ENCODE data around the gene TBC1D14. TPM values are rescaled to one million over a fixed set of nuclear protein-coding genes. Genes with fewer than 3 reads are reported as not detected.

TBC1D14 gene
- polyA plus RNA-seq, 1 of the 3 experiments (the other 2 are of a cell fraction): 39.5 TPM

DNA sequence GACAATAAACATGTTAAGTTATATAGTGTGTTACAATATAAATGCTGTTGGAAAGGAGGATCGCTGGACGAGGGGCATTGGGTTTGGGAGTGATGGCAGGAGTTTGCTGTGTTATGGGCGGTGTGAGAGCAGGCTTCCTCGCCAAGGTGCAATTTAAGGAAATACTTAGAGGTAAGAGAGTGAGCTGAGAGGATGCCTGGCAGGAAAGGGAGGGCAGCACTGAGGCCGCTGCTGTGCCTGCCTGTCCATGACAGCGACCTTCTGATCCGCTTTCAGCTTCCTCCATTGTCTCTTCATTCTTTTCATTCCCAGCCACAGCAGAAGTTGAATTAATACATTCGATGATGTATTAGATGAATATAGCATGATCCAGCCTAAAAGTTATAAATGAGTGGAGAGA, 41.2 kb upstream of the TBC1D14 start:
- no peak overlapping the region for H3K9ac ChIP-seq
- H3K36me3 ChIP-seq (replicated peaks in 1 of 2; ENCODE audit: control insufficient read depth in 1 of 2, insufficient read depth in 2 of 2, low read length in 1 of 2): peaks cover 44 to 58% of the 10 kb centered on the region in 2 experiments
- peaks cover under 1% of the 10 kb centered on the region for H3F3A ChIP-seq (replicated peaks; ENCODE audit: insufficient read depth)
- POLR2A ChIA-PET: interaction anchor here (0.6 kb wide), 1 partner anchor 456 kb away, joined by 3 read pairs; no protein-coding TSS in a partner anchor
- no peak for DNase-seq
- H3K4me1 ChIP-seq (ENCODE audit: control insufficient read depth in 1 of 2, insufficient read depth in 2 of 2, low read depth in 1 of 2, low read length in 1 of 2): no peaks in the 10 kb centered on the region
- TF ChIP-seq TCF12 (IDR thresholded peaks at IDR 0.05) (no peak), JUND (IDR thresholded peaks at IDR 0.05) (no peak), GATA2 (CRISPR knock-in tag; IDR thresholded peaks at IDR 0.05) (no peak), RXRA (IDR thresholded peaks at IDR 0.05; ENCODE audit: borderline replicate concordance, low read depth) (no peak), RCOR1 (IDR thresholded peaks at IDR 0.05; ENCODE audit: low read length) (no peak), EP300 (IDR thresholded peaks at IDR 0.05; ENCODE audit: borderline replicate concordance in 1 of 2, low read depth in 1 of 2, low read length in 1 of 2) (no peak), GABPA (IDR thresholded peaks at IDR 0.05; ENCODE audit: low read depth) (no peak), PBX3 (IDR thresholded peaks at IDR 0.05) (no peak), RAD21 (IDR thresholded peaks at IDR 0.05; ENCODE audit: low read length) (no peak), RFX5 (IDR thresholded peaks at IDR 0.05; ENCODE audit: low read length) (no peak), EZH2phosphoT487 (IDR thresholded peaks at IDR 0.05; ENCODE audit: borderline replicate concordance, low read depth) (no peak), SIN3A (IDR thresholded peaks at IDR 0.05; ENCODE audit: borderline replicate concordance, low read depth, low read length) (no peak), YY1 (IDR thresholded peaks at IDR 0.05; ENCODE audit: low read depth) (no peak), MXI1 (IDR thresholded peaks at IDR 0.05; ENCODE audit: low read depth, low read length) (no peak), POLR2AphosphoS5 (IDR thresholded peaks at IDR 0.05; ENCODE audit: low read depth, low read length) (no peak), MEF2A (IDR thresholded peaks at IDR 0.05; ENCODE audit: borderline replicate concordance, low read depth) (no peak), FOXJ3 (CRISPR knock-in tag; IDR thresholded peaks at IDR 0.05) (no peak)
- TF ChIP-seq, protein P1, sequence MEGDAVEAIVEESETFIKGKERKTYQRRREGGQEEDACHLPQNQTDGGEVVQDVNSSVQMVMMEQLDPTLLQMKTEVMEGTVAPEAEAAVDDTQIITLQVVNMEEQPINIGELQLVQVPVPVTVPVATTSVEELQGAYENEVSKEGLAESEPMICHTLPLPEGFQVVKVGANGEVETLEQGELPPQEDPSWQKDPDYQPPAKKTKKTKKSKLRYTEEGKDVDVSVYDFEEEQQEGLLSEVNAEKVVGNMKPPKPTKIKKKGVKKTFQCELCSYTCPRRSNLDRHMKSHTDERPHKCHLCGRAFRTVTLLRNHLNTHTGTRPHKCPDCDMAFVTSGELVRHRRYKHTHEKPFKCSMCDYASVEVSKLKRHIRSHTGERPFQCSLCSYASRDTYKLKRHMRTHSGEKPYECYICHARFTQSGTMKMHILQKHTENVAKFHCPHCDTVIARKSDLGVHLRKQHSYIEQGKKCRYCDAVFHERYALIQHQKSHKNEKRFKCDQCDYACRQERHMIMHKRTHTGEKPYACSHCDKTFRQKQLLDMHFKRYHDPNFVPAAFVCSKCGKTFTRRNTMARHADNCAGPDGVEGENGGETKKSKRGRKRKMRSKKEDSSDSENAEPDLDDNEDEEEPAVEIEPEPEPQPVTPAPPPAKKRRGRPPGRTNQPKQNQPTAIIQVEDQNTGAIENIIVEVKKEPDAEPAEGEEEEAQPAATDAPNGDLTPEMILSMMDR (IDR thresholded peaks at IDR 0.05): no peak
- TF ChIP-seq, protein P2, sequence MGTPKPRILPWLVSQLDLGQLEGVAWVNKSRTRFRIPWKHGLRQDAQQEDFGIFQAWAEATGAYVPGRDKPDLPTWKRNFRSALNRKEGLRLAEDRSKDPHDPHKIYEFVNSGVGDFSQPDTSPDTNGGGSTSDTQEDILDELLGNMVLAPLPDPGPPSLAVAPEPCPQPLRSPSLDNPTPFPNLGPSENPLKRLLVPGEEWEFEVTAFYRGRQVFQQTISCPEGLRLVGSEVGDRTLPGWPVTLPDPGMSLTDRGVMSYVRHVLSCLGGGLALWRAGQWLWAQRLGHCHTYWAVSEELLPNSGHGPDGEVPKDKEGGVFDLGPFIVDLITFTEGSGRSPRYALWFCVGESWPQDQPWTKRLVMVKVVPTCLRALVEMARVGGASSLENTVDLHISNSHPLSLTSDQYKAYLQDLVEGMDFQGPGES (IDR thresholded peaks at IDR 0.05; ENCODE audit: low read depth, low read length): no peak
- H4K20me1 ChIP-seq (ENCODE audit: insufficient read depth): peaks cover 4% of the 10 kb centered on the region; the same call in 1 of the 2 replicates
- H2AFZ ChIP-seq (ENCODE audit: low read depth): no peak overlapping the region
- CTCF ChIA-PET: interaction anchor here (2.1 kb wide), 1 partner anchor 148 kb away, joined by 12 read pairs; no protein-coding TSS in a partner anchor
- peaks cover 6% of the 10 kb centered on the region; the same call in 1 of the 2 replicates for H3K79me2 ChIP-seq (ENCODE audit: insufficient read depth)
- H3K27ac ChIP-seq (ENCODE audit: low read depth in 2 of 2, low read length in 1 of 2): no peak overlapping the region
- no peak overlapping the region for H3K4me2 ChIP-seq
- no peaks in the 10 kb centered on the region for H3K9me3 ChIP-seq
- H3K9me2 ChIP-seq: no peaks in the 10 kb centered on the region
- H3K4me3 ChIP-seq (ENCODE audit: low read depth in 2 of 2, low read length in 1 of 2): no peak overlapping the region
- no peaks in the 10 kb centered on the region for H3K27me3 ChIP-seq (ENCODE audit: insufficient read depth)
- 97% methylated on average over 8 of the region's 8 CpGs for WGBS (ENCODE audit: low lambda C conversion rate)
